A549 (cell line): ENCODE results near the gene OPRD1.

ENCODE experiments used
- CBX2 ChIP-seq: fragments of 200-600 bp; sonication (generic); IDR thresholded peaks from 2 replicates; pipeline ENCODE4 v1.6.1; 2016; ENCODE audit warnings: low read depth, mild to moderate bottlenecking, borderline replicate concordance
- CEBPB ChIP-seq, 2 experiments: fragments of >200 bp in 1 of 2; sonication (Bioruptor Twin) in 1 of 2; formaldehyde crosslinking in 1 of 2; IDR thresholded peaks; 2 replicates each; pipeline ENCODE4 v1.6.1; 2012 to 2016
- CHD2 ChIP-seq: fragments of 150-350 bp; IDR thresholded peaks from 2 replicates; pipeline ENCODE4 v1.6.1; 2014; ENCODE audit warnings: low read length; ENCODE audit not compliant: partially characterized antibody
- EHMT2 ChIP-seq: fragments of 200-600 bp; sonication (generic); IDR thresholded peaks from 2 replicates; pipeline ENCODE4 v1.6.1; 2016; ENCODE audit warnings: antibody characterized with exemption, low read depth, mild to moderate bottlenecking, moderate library complexity
- HDAC2 ChIP-seq: fragments of 200-600 bp; sonication (generic); IDR thresholded peaks from 2 replicates; pipeline ENCODE4 v1.6.1; 2016
- HOXB13 ChIP-seq: fragments of 250-450 bp; sonication (Bioruptor Pico); IDR thresholded peaks from 2 replicates; pipeline ENCODE4 v1.5.0; 2020; ENCODE audit warnings: low read depth, mild to moderate bottlenecking, moderate library complexity
- JUNB ChIP-seq: fragments of >200 bp; sonication (Bioruptor Twin); formaldehyde crosslinking; IDR thresholded peaks from 2 replicates; pipeline ENCODE4 v1.6.1; 2016
- RAD21 ChIP-seq, 2 experiments: fragments of >200 bp in 1 of 2; sonication (Bioruptor Twin) in 1 of 2; formaldehyde crosslinking in 1 of 2; IDR thresholded peaks in 1 of 2; conservative IDR thresholded peaks in 1 of 2; 2 replicates in 1 of 2; 3 replicates in 1 of 2; pipeline ENCODE4 v1.6.1; 2012 to 2018; ENCODE audit warnings: inconsistent platforms in 1 of 2
- RFX5 ChIP-seq: fragments of 450-650 bp; IDR thresholded peaks from 2 replicates; pipeline ENCODE4 v1.7.1; 2014; ENCODE audit warnings: antibody characterized with exemption, mild to moderate bottlenecking, moderate library complexity
- TF ChIP-seq, protein P1 (sequence below): fragments of 150-350 bp; IDR thresholded peaks from 2 replicates; pipeline ENCODE4 v1.6.1; 2014; ENCODE audit warnings: low read depth, mild to moderate bottlenecking, low read length
- TF ChIP-seq, protein P2 (sequence below): fragments of >200 bp; sonication (Bioruptor Twin); formaldehyde crosslinking; IDR thresholded peaks from 3 replicates; pipeline ENCODE4 v1.5.1; 2016
- TF ChIP-seq, protein P3 (sequence below): IDR thresholded peaks from 2 replicates; pipeline ENCODE4 v1.6.1; 2012

DNA sequence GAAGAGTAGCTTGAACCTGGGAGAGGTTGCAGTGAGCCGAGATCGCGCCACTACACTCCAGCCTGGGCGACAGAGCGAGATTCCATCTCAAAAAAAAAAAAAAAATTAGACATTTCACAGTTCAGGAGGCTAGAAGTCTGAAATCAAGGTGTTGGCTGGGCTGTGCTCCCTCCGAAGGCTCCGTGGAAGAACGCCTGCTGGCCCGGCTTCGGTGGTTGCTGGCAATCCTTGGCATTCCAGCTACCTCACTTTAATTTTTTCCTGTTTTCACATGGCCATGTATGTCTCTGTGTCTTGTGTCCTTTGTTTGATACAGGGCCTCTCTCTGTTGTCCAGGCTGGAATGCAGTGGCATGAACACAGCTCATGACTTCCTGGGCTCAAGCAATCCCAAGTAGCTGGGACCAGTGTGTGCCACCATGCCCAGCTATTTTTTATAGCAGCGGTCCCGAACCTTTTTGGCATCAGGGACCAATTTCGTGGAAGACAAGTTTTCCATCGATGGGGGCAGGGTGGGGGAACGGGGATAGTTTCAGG, 24.5 kb downstream of the OPRD1 start:
- TF ChIP-seq CHD2: no peak
- TF ChIP-seq, protein P1, sequence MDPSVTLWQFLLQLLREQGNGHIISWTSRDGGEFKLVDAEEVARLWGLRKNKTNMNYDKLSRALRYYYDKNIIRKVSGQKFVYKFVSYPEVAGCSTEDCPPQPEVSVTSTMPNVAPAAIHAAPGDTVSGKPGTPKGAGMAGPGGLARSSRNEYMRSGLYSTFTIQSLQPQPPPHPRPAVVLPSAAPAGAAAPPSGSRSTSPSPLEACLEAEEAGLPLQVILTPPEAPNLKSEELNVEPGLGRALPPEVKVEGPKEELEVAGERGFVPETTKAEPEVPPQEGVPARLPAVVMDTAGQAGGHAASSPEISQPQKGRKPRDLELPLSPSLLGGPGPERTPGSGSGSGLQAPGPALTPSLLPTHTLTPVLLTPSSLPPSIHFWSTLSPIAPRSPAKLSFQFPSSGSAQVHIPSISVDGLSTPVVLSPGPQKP: no peak
- TF ChIP-seq RAD21 (conservative IDR thresholded peaks at IDR 0.05 in 1 of 2, IDR thresholded peaks at IDR 0.05 in 1 of 2): no peak
- no peak for TF ChIP-seq JUNB
- TF ChIP-seq, protein P2, sequence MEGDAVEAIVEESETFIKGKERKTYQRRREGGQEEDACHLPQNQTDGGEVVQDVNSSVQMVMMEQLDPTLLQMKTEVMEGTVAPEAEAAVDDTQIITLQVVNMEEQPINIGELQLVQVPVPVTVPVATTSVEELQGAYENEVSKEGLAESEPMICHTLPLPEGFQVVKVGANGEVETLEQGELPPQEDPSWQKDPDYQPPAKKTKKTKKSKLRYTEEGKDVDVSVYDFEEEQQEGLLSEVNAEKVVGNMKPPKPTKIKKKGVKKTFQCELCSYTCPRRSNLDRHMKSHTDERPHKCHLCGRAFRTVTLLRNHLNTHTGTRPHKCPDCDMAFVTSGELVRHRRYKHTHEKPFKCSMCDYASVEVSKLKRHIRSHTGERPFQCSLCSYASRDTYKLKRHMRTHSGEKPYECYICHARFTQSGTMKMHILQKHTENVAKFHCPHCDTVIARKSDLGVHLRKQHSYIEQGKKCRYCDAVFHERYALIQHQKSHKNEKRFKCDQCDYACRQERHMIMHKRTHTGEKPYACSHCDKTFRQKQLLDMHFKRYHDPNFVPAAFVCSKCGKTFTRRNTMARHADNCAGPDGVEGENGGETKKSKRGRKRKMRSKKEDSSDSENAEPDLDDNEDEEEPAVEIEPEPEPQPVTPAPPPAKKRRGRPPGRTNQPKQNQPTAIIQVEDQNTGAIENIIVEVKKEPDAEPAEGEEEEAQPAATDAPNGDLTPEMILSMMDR: no peak
- TF ChIP-seq CEBPB (IDR thresholded peaks at IDR 0.05): no peak
- TF ChIP-seq RFX5: no peak
- TF ChIP-seq, protein P3, sequence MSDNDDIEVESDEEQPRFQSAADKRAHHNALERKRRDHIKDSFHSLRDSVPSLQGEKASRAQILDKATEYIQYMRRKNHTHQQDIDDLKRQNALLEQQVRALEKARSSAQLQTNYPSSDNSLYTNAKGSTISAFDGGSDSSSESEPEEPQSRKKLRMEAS: no peak
- no peak for TF ChIP-seq EHMT2
- TF ChIP-seq HOXB13 (CRISPR knock-in tag): no peak
- no peak for TF ChIP-seq HDAC2
- no peak for TF ChIP-seq CBX2
